GM21717 (cell line): ENCODE results near the gene ABCA9.

ENCODE experiments used
- ATAC-seq: cut with Tn5 transposase; IDR thresholded peaks from one replicate; pipeline ENCODE4 v1.9.1; 2021; ENCODE audit warnings: mild to moderate bottlenecking, moderate library complexity; ENCODE audit not compliant: unreplicated experiment

The ABCA9 gene

GRCh38 chr17:69066482-69066881, 5.8 kb upstream of the ABCA9 start:
- no peak for ATAC-seq

- no peak for ATAC-seq
Observed at GRCh38 chr17:69065113-69065512, 4.4 kb upstream of the ABCA9 start.

- ATAC-seq: no peak
Observed at GRCh38 chr17:69064476-69064875, 3.7 kb upstream of the ABCA9 start.

- ATAC-seq: no peak
Observed at GRCh38 chr17:69064001-69064400, 3.3 kb upstream of the ABCA9 start.

- no peak for ATAC-seq
Observed at GRCh38 chr17:69062860-69063581, 2.3 kb upstream of the ABCA9 start.

GRCh38 chr17:69061721-69062556, 1.2 kb upstream of the ABCA9 start:
- no peak for ATAC-seq

GRCh38 chr17:69059458-69060175, 1.1 kb downstream of the ABCA9 start:
- no peak for ATAC-seq

- no peak for ATAC-seq
Observed at GRCh38 chr17:69058165-69058564, 2.6 kb downstream of the ABCA9 start.

GRCh38 chr17:69057280-69057679, 3.4 kb downstream of the ABCA9 start:
- ATAC-seq: no peak

- no peak for ATAC-seq
Observed at GRCh38 chr17:69056179-69056823, 4.4 kb downstream of the ABCA9 start.

- ATAC-seq: no peak
Observed at GRCh38 chr17:69055334-69055733, 5.4 kb downstream of the ABCA9 start.

GRCh38 chr17:69050999-69051775, 9.5 kb downstream of the ABCA9 start:
- no peak for ATAC-seq

- no peak for ATAC-seq
Observed at GRCh38 chr17:69048634-69049033, 12.1 kb downstream of the ABCA9 start.

GRCh38 chr17:69047368-69048263, 13.1 kb downstream of the ABCA9 start:
- no peak for ATAC-seq

- no peak for ATAC-seq
Observed at GRCh38 chr17:69046121-69046807, 14.5 kb downstream of the ABCA9 start.

- no peak for ATAC-seq
Observed at GRCh38 chr17:69045646-69046045, 15.1 kb downstream of the ABCA9 start.

GRCh38 chr17:69044371-69044770, 16.4 kb downstream of the ABCA9 start:
- no peak for ATAC-seq

GRCh38 chr17:69043098-69043734, 17.5 kb downstream of the ABCA9 start:
- no peak for ATAC-seq
